ENCODE data around the gene SIAH3.

- TF ChIP-seq, protein P1, sequence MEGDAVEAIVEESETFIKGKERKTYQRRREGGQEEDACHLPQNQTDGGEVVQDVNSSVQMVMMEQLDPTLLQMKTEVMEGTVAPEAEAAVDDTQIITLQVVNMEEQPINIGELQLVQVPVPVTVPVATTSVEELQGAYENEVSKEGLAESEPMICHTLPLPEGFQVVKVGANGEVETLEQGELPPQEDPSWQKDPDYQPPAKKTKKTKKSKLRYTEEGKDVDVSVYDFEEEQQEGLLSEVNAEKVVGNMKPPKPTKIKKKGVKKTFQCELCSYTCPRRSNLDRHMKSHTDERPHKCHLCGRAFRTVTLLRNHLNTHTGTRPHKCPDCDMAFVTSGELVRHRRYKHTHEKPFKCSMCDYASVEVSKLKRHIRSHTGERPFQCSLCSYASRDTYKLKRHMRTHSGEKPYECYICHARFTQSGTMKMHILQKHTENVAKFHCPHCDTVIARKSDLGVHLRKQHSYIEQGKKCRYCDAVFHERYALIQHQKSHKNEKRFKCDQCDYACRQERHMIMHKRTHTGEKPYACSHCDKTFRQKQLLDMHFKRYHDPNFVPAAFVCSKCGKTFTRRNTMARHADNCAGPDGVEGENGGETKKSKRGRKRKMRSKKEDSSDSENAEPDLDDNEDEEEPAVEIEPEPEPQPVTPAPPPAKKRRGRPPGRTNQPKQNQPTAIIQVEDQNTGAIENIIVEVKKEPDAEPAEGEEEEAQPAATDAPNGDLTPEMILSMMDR (IDR thresholded peaks at IDR 0.05), result no peak
- TF ChIP-seq POLR2AphosphoS5 (IDR thresholded peaks at IDR 0.05), result no peak
Observed at GRCh38 chr13:45792827-45793303, 58.7 kb downstream of the SIAH3 start.
